Measurements from ENCODE around the gene CHRNB2. TPM values are rescaled to one million over a fixed set of nuclear protein-coding genes. Genes with fewer than 3 reads are reported as not detected.

The CHRNB2 gene
- total RNA-seq, 1 donor from 2014 or later, result 0.74 TPM

- peaks cover 17% of the 10 kb centered on the region for H3K4me1 ChIP-seq
- H3K36me3 ChIP-seq, result peaks cover 0 to 85% of the 10 kb centered on the region in 2 donors
- no peak overlapping the region for H3K27ac ChIP-seq
- TF ChIP-seq CTCF (IDR thresholded peaks at IDR 0.05), result no peak
- no peak for TF ChIP-seq POLR2AphosphoS5 (IDR thresholded peaks at IDR 0.05; ENCODE audit: insufficient read depth in 1 of 2, low read depth in 1 of 2)
- no peak for TF ChIP-seq POLR2A (IDR thresholded peaks at IDR 0.05)
- H3K4me3 ChIP-seq, result no peak overlapping the region
- DNase-seq (ENCODE audit: extremely low spot score in 2 of 2), result no peak
- H3K27me3 ChIP-seq, result no peaks in the 10 kb centered on the region
- H3K9me3 ChIP-seq, result no peaks in the 10 kb centered on the region
- intact Hi-C loops (cut with DNase I), result no loop called here
These were observed 28.0 kb downstream of the CHRNB2 start for GRCh38 chr1:154595621-154596020.

DNA sequence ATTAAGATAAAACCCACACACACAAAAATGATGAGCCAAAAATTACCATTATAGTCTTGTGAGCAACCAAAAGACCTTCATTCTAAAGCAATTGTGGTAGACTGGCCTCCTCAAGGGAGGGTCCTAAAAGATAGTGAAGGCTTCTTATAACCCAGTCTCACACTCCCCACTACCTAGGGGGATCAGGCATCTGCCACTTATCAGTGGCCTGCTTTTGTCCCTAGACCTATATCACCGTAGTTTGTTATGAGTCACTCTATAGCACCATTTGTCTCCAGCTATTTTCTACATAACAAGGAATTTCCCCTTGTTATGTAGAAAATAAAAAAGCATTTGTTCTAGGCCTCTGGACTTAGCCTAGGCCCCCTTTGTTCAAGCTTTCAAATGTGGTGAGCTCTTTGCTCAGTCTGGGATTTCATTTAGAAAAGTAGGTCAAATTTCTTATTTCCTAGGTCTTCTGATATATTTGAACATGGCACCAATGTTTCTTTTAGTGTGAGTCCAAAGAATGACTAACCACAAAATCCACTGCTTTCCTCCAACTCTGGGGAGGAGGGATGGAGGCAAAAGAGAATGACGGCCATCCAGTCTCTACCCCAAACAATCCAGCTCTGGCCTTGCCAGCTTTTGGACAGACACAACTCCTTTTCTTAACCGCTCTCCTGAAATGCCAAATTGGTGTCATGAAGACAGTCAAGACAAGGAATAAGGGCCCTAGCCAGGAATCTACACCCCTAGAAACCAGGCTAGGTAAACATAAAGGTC lies 31.5 kb downstream of the CHRNB2 start:
- intact Hi-C loops (cut with DNase I), result no loop called here
- no peak for DNase-seq (ENCODE audit: extremely low spot score in 2 of 2)
- peaks cover 0 to 77% of the 10 kb centered on the region in 2 donors for H3K36me3 ChIP-seq

DNA sequence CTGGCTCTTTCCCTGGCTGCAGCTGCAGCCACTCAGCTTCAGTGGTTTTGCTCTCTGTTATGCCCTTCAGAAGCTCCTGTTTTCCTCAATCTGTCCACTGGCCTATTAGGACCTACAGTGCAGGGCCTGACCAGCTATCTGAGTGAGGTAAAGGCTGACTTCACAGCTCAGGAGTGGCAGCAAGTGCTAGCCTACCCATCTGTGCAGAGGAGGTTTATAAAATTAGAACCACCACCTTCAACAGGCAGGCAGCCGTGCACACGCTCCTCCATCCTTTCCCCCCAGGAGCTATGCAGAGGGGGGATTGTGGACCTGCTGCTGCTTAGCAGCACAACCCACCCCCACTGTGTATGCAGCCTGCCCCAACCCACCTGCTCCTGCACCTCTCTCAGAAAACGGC lies 32.1 kb downstream of the CHRNB2 start:
- Histone ChIP-seq H3K27me3 (no peaks in the 10 kb centered on the region), H3K27ac (no peak overlapping the region), H3K4me3 (no peak overlapping the region), H3K4me1 (peaks cover 46% of the 10 kb centered on the region), H3K9me3 (no peaks in the 10 kb centered on the region), H3K36me3 (peaks cover 0 to 71% of the 10 kb centered on the region in 2 donors)
- no peak for TF ChIP-seq CTCF (IDR thresholded peaks at IDR 0.05)
- no peak for TF ChIP-seq POLR2A (IDR thresholded peaks at IDR 0.05)
- TF ChIP-seq POLR2AphosphoS5 (IDR thresholded peaks at IDR 0.05; ENCODE audit: insufficient read depth in 1 of 2, low read depth in 1 of 2), result no peak
- DNase-seq (ENCODE audit: extremely low spot score in 2 of 2), result no peak
- intact Hi-C loops (cut with DNase I), result no loop called here

More for the DNA sequence above, 31.5 kb downstream of the CHRNB2 start:
- no peaks in the 10 kb centered on the region for H3K27me3 ChIP-seq
- TF ChIP-seq POLR2A (IDR thresholded peaks at IDR 0.05), result no peak
- TF ChIP-seq POLR2AphosphoS5 (IDR thresholded peaks at IDR 0.05; ENCODE audit: insufficient read depth in 1 of 2, low read depth in 1 of 2), result no peak
- no peak for TF ChIP-seq CTCF (IDR thresholded peaks at IDR 0.05)
- H3K27ac ChIP-seq, result no peak overlapping the region
- peaks cover 40% of the 10 kb centered on the region for H3K4me1 ChIP-seq
- no peak overlapping the region for H3K4me3 ChIP-seq
- no peaks in the 10 kb centered on the region for H3K9me3 ChIP-seq

GRCh38 chr1:154603317-154603716 lies 35.7 kb downstream of the CHRNB2 start:
- H3K4me1 ChIP-seq, result peaks cover 71% of the 10 kb centered on the region
- DNase-seq (ENCODE audit: extremely low spot score in 2 of 2), result no peak
- TF ChIP-seq POLR2A (IDR thresholded peaks at IDR 0.05) (no peak), POLR2AphosphoS5 (IDR thresholded peaks at IDR 0.05; ENCODE audit: insufficient read depth in 1 of 2, low read depth in 1 of 2) (no peak), CTCF (IDR thresholded peaks at IDR 0.05) (no peak)
- no peaks in the 10 kb centered on the region for H3K9me3 ChIP-seq
- peaks cover 0 to 35% of the 10 kb centered on the region in 2 donors for H3K36me3 ChIP-seq
- intact Hi-C loops (cut with DNase I), result no loop called here
- no peaks in the 10 kb centered on the region for H3K27me3 ChIP-seq
- H3K27ac ChIP-seq, result no peak overlapping the region
- no peak overlapping the region for H3K4me3 ChIP-seq

DNA sequence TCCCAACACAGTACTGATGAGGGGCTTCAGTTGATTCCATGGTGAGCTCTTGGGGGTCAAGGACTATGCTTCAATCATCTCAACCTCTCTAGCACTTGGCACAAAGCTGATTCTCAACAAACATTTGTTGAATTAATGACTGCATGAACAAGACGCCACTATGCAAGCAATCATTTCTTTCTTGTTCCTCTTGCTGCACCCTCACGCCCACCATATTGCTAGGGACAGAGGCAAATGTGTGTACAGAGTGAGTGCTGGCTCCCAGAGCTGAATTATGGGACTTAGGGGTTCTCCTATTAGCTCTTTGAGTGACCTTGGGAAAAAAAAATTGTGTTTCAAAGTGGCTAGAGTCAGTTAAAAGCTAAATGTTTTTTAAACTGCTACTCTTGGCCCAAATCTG lies 38.0 kb downstream of the CHRNB2 start:
- peaks cover 66% of the 10 kb centered on the region for H3K4me1 ChIP-seq
- DNase-seq (ENCODE audit: extremely low spot score in 2 of 2), result no peak
- peaks cover 0 to 22% of the 10 kb centered on the region in 2 donors for H3K36me3 ChIP-seq
- no peaks in the 10 kb centered on the region for H3K27me3 ChIP-seq
- no peaks in the 10 kb centered on the region for H3K9me3 ChIP-seq
- no peak overlapping the region for H3K27ac ChIP-seq
- H3K4me3 ChIP-seq, result no peak overlapping the region
- intact Hi-C loops (cut with DNase I), result no loop called here
- TF ChIP-seq POLR2AphosphoS5 (IDR thresholded peaks at IDR 0.05; ENCODE audit: insufficient read depth in 1 of 2, low read depth in 1 of 2) (no peak), CTCF (IDR thresholded peaks at IDR 0.05) (no peak), POLR2A (IDR thresholded peaks at IDR 0.05) (no peak)
